ENCODE results near the gene IFT57.
"Not testable (repeated sequence)": the region's sequence is repeated elsewhere in the genome, so short reads cannot be mapped to it uniquely, and the experiment has no call there.

IFT57 gene

GRCh38 chr3:108221911-108222852 is at the start of gene IFT57:
IFT57 (minus strand) TSS chr3:108222424; CDS start chr3:108222322, 102 bp downstream.
- DNase-seq, result peak; percentile 70 to 91 (median 79)

GRCh38 chr3:108271626-108272025 is 49.4 kb upstream of the IFT57 start:
- no peak for DNase-seq

- not testable (repeated sequence) for DNase-seq
These were observed 46.0 kb upstream of the IFT57 start for GRCh38 chr3:108268235-108268634.

GRCh38 chr3:108264534-108265298 is 42.5 kb upstream of the IFT57 start:
- DNase-seq, result not testable (repeated sequence)

GRCh38 chr3:108255131-108255530 is 32.9 kb upstream of the IFT57 start:
- no peak for DNase-seq

- no peak for DNase-seq
These were observed 29.6 kb upstream of the IFT57 start for GRCh38 chr3:108251844-108252243.

- no peak for DNase-seq
These were observed 29.0 kb upstream of the IFT57 start for GRCh38 chr3:108251265-108251664.

- no peak for DNase-seq
These were observed 28.4 kb upstream of the IFT57 start for GRCh38 chr3:108250626-108251025.

GRCh38 chr3:108243243-108243642 is 21.0 kb upstream of the IFT57 start:
- no peak for DNase-seq

GRCh38 chr3:108242776-108243175 is 20.6 kb upstream of the IFT57 start:
- no peak for DNase-seq

GRCh38 chr3:108241721-108242120 is 19.5 kb upstream of the IFT57 start:
- no peak for DNase-seq

- no peak for DNase-seq
These were observed 18.9 kb upstream of the IFT57 start for GRCh38 chr3:108241146-108241545.

- no peak for DNase-seq
These were observed 16.9 kb upstream of the IFT57 start for GRCh38 chr3:108239082-108239481.

GRCh38 chr3:108235290-108235689 is 13.1 kb upstream of the IFT57 start:
- DNase-seq, result no peak

- DNase-seq, result no peak
These were observed 12.2 kb upstream of the IFT57 start for GRCh38 chr3:108234387-108234957.

GRCh38 chr3:108228286-108228685 is 6.1 kb upstream of the IFT57 start:
- no peak for DNase-seq

GRCh38 chr3:108227131-108227530 is 4.9 kb upstream of the IFT57 start:
- DNase-seq, result no peak

- no peak for DNase-seq
These were observed 3.0 kb upstream of the IFT57 start for GRCh38 chr3:108225221-108225620.

- no peak for DNase-seq
These were observed 1.7 kb upstream of the IFT57 start for GRCh38 chr3:108223928-108224327.

GRCh38 chr3:108222853-108223565 is 785 bp upstream of the IFT57 start:
- no peak for DNase-seq

- DNase-seq, result no peak
These were observed 831 bp downstream of the IFT57 start for GRCh38 chr3:108221393-108221792.

GRCh38 chr3:108219336-108219735 is 2.9 kb downstream of the IFT57 start:
- DNase-seq, result no peak

- no peak for DNase-seq
These were observed 3.4 kb downstream of the IFT57 start for GRCh38 chr3:108218811-108219210.

Data from activated naive CD4-positive, alpha-beta T cell (primary cell).